T-helper 1 cell (primary cell): Measurements from ENCODE around the gene CLPTM1.

Experiments used
- DNase-seq, 5 donors: peaks; one replicate each; pipeline ENCODE4 v3.0.0-alpha.2; 2012 to 2020

Gene CLPTM1

DNA sequence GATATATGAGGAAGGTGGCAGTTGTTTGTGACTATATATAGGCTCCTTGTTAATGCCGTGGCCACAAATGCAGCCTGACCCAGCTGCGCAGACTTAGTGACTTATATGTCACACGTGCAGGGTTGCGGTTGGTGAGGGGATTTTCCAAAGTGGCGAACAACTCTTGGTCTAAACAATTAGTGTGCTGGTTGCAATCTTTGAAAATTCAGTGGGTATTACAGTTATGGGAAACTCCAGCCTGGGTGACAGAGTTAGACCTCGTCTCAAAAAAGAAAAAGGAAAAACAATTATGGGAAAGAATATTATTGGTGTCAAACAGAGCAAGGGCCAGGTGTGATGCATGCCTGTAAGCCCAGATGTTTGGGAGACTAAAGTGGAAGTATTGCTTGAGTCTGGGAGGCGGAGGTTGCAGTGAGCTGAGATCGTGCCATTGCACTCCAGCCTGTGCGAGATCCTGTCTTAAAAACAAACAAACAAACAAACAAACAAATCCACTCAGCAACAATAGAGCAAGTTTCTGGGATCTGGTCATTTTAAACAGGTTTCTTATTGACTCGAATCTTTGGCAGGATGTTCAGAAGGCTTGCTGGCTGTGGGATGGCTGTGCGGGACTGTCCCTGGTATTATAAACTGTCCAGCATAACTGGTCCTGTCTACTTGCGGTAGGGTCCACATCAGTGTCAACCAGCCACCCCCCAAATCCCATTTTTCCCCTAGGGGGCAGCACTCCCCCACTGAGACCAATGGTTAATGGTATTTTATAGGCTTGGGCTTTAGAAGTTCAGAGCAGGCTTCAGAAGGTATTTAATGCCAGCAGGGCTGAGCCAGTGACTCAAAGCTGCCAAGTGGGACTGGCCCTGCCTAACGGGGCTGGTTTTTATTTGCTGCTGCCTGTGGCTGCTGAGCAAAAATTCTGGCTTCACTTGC is 61.5 kb downstream of the CLPTM1 start:
- peak; percentile 67 to 81 (median 75) for DNase-seq

DNA sequence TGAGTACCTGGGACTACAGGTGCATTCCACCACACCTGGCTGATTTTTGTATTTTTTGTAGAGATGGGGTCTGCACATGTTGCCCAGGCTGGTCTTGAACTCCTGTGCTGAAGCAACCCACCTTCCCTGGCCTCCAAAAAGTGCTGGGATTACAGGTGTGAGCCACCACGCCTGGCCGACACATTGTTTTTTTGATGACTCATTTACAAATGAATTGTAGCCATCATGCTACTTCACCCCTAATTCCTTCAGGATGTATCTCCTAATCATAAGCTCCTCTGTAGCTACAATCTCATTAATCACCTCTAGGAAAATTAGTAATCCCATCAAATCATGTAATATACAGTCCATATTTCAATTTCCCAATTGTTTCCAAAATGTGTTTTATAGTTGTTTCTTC is 64.0 kb downstream of the CLPTM1 start:
- no peak for DNase-seq

DNA sequence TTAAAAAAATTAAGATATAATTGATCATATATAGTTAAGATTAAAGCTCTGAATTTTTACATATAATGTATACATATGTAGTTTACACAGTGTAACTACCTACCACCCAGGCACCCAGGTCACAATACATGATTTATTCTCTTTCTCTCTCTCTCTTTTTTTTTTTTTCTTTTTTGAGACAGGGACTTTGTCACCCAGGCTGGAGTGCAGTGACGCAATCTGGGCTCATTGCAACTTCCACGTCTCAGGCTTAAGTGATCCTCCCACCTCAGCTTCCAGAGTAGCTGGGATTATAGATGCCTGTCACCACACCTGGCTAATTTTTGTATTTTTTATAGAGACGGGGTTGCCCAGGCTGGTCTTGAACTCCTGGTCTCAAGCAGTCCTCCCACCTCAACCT is 64.9 kb downstream of the CLPTM1 start:
- no peak for DNase-seq

DNA sequence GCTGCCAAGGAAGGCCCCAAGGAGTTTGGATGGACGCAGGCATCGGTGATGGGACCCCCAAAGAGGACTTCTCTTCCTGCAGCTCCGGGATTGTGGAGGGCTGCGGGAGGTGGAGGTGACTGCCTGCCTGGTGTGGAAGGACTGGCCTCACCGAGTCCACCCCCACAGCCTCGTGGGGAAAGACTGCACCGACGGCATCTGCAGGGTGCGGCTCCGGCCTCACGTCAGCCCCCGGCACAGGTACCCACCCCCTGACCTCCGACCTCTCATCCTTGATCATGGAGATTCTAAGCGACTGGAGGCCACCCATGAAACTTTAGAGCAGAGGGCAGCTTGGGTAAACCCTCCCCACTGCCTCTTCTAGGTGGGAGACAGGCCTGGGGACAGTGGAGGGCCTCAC is 66.8 kb downstream of the CLPTM1 start:
- no peak for DNase-seq

DNA sequence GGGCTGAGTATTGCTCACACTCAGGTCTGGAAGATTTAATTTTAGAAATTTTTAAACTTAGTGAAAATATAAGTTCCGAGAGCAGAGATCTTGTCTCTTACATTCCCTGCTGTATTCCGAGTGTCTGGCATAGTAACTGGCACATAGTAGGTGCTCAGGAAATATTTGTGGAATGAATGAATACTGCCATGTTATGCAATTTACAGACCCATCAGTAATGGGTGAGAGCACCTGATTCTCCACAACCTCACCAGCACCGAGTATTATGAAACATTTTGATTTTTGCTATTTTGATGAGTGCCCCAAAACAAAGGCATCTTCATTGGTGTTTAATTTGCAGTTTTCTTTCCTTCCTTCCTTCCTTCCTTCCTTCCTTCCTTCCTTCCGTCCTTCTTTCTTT is 67.9 kb downstream of the CLPTM1 start:
- DNase-seq = no peak

DNA sequence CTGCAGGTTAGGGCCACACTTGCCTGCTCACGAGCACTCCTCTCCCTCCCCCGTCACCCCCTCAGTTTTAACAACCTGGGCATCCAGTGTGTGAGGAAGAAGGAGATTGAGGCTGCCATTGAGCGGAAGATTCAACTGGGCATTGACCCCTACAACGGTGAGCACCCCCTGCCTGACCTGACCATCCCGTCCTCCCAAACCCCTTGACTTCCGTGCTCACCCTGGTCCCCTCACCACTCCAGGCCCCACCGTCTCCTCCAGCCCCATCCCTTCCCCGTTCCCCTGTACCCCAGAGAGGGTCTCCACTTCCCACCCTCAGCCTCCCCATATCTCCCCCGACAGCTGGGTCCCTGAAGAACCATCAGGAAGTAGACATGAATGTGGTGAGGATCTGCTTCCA is 70.1 kb downstream of the CLPTM1 start:
- DNase-seq = no peak

DNA sequence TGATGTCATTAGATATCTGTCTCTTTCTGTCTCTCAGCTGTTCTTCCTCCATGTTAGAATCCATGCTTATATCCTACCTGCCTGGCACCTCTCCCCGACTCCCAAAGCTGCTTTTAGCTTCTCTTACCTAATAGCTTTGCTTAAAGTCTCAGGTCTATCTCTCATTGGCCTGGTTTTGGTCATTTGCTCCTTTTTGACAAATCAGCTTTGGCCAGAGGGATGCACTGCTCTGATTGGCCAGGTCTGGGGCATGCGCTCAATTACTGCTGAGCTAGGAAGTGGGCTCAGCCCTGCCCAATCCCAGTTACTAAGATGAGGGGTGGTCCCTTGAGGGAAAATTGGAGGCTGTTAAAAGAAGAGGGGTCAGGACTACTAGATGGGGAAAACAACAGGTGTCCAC is 72.2 kb downstream of the CLPTM1 start:
- no peak for DNase-seq

DNA sequence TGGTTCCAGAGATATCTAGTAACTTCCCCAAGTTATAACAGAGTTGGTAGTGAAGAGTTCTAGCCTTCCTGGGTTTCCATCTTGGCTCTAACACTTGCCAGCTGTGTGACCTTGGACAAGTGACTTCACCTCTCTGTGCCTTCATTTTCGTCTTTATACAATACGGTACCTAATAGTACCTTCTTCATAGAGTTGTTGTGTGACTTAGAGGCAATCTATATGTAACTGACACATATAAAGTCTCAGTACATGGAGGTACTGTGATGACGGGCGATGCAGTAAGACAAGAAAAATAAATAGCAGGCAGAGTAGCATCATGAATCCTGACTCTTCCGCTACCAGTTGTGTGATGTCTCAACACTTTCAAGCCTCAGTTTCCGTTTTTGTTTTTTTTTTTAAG is 75.6 kb downstream of the CLPTM1 start:
- DNase-seq = no peak

DNA sequence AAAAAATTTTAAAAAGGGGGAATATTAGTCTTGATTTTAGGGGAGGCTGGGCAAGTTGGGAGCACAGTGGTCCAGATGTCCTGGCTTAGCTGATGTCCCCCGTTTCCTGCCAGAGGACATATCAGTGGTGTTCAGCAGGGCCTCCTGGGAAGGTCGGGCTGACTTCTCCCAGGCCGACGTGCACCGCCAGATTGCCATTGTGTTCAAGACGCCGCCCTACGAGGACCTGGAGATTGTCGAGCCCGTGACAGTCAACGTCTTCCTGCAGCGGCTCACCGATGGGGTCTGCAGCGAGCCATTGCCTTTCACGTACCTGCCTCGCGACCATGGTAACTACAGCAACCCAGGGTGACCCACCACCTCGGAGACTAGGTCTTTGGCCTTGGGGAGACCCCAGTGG is 77.2 kb downstream of the CLPTM1 start:
- no peak for DNase-seq

DNA sequence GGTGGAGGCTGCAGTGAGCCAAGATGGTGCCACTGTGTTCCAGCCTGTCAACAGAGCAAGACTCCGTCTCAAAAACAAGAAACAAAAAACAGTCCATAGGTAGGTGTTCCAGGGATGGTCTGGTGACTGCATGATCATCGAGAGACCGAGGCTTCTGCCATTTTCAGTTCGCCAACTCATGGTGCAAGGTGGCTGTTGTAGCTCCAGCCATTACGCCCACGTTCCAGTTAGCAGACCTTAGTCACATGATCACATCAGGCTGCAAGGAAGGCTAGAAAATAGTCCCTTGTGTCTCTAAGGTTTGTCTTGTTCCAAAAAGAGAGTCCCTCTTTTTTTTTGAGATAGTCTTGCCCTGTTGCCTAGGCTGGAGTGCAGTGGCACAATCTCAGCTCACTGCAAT is 80.6 kb downstream of the CLPTM1 start:
- no peak for DNase-seq

DNA sequence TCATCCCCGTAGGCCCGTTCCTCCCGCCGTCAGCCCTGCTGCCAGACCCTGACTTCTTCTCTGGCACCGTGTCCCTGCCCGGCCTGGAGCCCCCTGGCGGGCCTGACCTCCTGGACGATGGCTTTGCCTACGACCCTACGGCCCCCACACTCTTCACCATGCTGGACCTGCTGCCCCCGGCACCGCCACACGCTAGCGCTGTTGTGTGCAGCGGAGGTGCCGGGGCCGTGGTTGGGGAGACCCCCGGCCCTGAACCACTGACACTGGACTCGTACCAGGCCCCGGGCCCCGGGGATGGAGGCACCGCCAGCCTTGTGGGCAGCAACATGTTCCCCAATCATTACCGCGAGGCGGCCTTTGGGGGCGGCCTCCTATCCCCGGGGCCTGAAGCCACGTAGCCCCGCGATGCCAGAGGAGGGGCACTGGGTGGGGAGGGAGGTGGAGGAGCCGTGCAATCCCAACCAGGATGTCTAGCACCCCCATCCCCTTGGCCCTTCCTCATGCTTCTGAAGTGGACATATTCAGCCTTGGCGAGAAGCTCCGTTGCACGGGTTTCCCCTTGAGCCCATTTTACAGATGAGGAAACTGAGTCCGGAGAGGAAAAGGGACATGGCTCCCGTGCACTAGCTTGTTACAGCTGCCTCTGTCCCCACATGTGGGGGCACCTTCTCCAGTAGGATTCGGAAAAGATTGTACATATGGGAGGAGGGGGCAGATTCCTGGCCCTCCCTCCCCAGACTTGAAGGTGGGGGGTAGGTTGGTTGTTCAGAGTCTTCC is 82.4 kb downstream of the CLPTM1 start:
- DNase-seq = no peak

DNA sequence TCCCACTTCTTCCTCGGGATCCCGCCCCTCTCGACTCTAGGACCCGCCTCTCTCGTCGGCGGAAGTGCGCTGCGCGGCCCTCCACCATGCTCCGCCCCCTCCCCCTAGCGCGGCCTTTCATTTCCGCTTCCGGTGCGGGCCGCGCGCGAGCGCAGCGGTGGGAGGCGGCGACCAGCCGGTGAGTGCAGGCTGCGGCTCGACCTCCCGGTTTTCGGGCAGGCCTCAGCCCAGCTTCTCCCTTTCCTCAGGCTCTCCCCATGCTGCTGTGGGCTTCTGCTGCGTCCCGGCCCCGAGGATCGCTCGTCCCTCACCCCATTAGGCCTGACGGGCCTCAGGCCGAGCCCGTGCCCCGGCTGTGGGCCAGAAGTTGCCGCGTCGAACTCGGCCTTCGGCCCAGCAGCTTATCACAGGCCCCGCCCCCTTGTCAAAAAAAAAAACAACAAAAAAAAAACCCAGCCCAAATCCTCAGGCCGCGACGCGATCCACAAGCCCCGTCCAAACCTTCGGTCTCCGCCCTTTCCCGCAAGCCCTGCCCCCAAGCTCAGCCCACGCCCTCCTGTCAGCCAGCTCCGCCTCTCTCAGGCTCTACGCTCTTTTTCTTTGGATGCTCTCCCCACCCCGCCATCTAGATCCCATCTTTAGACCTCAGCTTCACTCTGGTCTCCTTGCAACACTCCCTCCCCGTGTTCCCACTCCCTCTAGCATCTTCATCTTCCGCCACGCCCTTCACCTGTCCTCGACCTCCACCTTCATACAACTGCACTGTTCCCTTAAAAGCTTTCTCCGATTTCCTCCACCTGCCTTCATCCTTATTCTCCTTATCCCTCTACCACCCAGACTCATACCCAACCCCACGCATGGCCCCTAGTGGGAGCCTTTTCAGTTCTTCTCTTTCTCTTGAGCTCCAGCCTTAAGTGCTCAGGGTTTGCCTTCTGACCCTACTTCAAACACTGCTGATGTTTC is 84.0 kb downstream of the CLPTM1 start, which contains the start of gene CLASRP:
CLASRP (plus strand) TSS at position 115 of the 963 bp plus-strand sequence. CDS start 1,168 bp downstream, outside the sequence.
- peak; percentile 78 to 88 (median 86) for DNase-seq

DNA sequence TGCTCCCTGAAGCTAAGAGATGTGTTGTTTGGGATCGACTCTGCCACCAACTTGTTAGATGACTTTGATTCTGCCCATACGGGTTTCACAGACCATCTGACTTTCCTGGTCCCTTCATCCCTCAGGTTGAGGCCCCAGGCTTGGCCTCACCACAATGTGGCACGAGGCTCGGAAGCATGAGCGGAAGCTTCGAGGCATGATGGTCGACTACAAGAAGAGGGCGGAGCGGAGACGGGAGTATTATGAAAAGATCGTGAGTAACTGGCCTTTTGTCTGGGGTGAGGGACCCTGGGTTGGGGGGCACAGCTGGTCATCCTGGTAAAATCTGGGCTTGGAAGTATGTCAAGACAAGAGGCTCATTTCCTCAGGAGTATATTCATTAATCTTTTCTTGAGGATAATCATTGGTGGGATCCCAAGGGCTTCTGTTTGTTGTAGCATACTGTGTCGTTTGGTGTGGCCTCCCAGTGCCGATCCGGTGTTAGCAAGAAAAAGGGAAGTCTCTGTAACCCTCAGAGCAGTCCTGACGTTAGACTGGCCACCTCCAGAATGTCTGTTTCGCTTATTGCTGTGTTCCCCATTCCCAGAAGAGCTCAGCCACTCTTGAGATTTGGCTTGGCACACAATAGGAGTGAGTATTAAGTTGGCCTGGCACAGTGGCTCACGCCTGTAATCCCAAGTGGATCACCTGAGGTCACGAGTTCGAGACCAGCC is 85.0 kb downstream of the CLPTM1 start:
- DNase-seq = no peak

DNA sequence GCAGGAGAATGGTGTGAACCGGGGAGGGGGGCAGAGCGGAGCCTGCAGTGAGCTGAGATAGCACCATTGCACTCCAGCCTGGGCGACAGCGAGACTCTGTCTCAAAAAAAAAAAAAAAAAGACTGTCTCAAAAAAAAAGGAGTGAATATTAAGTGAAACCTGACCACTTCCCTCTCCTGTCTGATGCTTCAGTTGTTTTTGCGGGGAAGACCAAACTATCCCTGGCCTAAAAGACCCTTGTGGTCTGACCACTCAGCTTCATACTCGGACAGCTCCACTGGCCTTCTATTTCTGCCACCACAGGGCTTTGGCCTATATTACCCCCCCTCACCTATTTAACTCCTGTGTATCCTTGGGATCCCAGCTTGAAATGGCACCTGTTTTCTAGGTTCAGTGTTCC is 85.9 kb downstream of the CLPTM1 start:
- DNase-seq = no peak
